GM12878 (cell line): ENCODE results near the gene XPO6. TPM values are rescaled to one million over a fixed set of nuclear protein-coding genes. Genes with fewer than 3 reads are reported as not detected.

Source experiments
- ATAC-seq: fragments of 200-7000 bp; cut with Tn5 transposase; 3 replicates; pipeline ENCODE4 v1.9.1; 2020; ENCODE audit warnings: mild to moderate bottlenecking, moderate library complexity
- BruUV-seq: library from RNA; stranded (reverse); fragments of 400-500 nt; replicated peaks from 2 replicates; lab custom pipeline; 2021; lab: Mats Ljungman, UMichigan
- CTCF ChIA-PET: fragments of 300-600 bp; sonication (Branson Sonifier 250); formaldehyde crosslinking; extraction: SDS; loops from one replicate; lab custom pipeline; 2021; ENCODE audit warnings: inconsistent platforms; lab: Yijun Ruan, JAX
- POLR2A ChIA-PET: fragments of 350-600 bp; formaldehyde crosslinking; extraction: SDS; loops from one replicate; lab custom pipeline; 2021; ENCODE audit warnings: inconsistent platforms; lab: Charles Lee
- RAD21 ChIA-PET: fragments of 300-600 bp; sonication (Branson Sonifier 250); formaldehyde crosslinking; loops from one replicate; lab custom pipeline; 2023; ENCODE audit warnings: antibody characterized with exemption; ENCODE audit not compliant: unreplicated experiment; lab: Charles Lee
- SMC1A ChIA-PET: fragments of 300-600 bp; sonication (Branson Sonifier 250); formaldehyde crosslinking; loops from one replicate; lab custom pipeline; 2023; ENCODE audit not compliant: unreplicated experiment, uncharacterized antibody; lab: Charles Lee
- DNase-seq: peaks from one replicate; pipeline ENCODE4 v3.0.0-alpha.2; 2011; ENCODE audit warnings: low read depth, low spot score
- FAIRE-seq: peaks from 3 replicates; lab custom pipeline; 2011; peaks lifted over from hg19 to GRCh38; lab: Jason Lieb, UNC
- H2AFZ ChIP-seq: 2 replicates; pipeline ENCODE4 v1.6.0; 2011; ENCODE audit warnings: low read depth, low read length, control low read depth; ENCODE audit not compliant: control insufficient read depth
- H3K27ac ChIP-seq: 2 replicates; pipeline ENCODE4 v1.5.1; 2011; ENCODE audit warnings: control low read depth; ENCODE audit not compliant: control insufficient read depth, insufficient read depth
- H3K27me3 ChIP-seq, 2 experiments: replicated peaks in 1 of 2; 2 replicates each; pipeline versions ENCODE4 v1.6.0 to v1.6.1; 2011; ENCODE audit warnings: low read length in 1 of 2; ENCODE audit not compliant: control insufficient read depth in 2 of 2, insufficient read depth in 2 of 2
- H3K36me3 ChIP-seq, 2 experiments: 2 replicates each; pipeline ENCODE4 v1.5.1; 2011; ENCODE audit warnings: low read length in 1 of 2; ENCODE audit not compliant: control insufficient read depth in 2 of 2, insufficient read depth in 2 of 2
- H3K4me1 ChIP-seq: 2 replicates; pipeline ENCODE4 v1.6.1; 2011; ENCODE audit warnings: mild to moderate bottlenecking, low read length, moderate library complexity, mixed read lengths; ENCODE audit not compliant: control insufficient read depth, insufficient read depth
- H3K4me2 ChIP-seq: 2 replicates; pipeline ENCODE4 v1.6.0; 2011; ENCODE audit warnings: control low read depth; ENCODE audit not compliant: control insufficient read depth, insufficient read depth
- H3K4me3 ChIP-seq: fragments of 200-600 bp; sonication (generic); 2 replicates; pipeline ENCODE4 v1.5.1; 2016
- H3K79me2 ChIP-seq: 2 replicates; pipeline ENCODE4 v1.6.0; 2011; ENCODE audit warnings: low read length; ENCODE audit not compliant: control insufficient read depth, insufficient read depth
- H3K9ac ChIP-seq: 2 replicates; pipeline ENCODE4 v1.8.0; 2011; ENCODE audit warnings: low read length, control low read depth, mixed read lengths; ENCODE audit not compliant: control insufficient read depth, insufficient read depth
- H3K9me3 ChIP-seq: replicated peaks from 3 replicates; pipeline ENCODE4 v1.5.1; 2011; ENCODE audit warnings: mild to moderate bottlenecking, low read length; ENCODE audit not compliant: control insufficient read depth, insufficient read depth
- H4K20me1 ChIP-seq: 2 replicates; pipeline ENCODE4 v1.6.0; 2011; ENCODE audit not compliant: control insufficient read depth, insufficient read depth
- CHD1 ChIP-seq: IDR thresholded peaks from 2 replicates; pipeline ENCODE4 v1.6.1; 2012; ENCODE audit warnings: low read depth, low read length, improper control_type of control experiment
- DPF2 ChIP-seq: fragments of 450-650 bp; IDR thresholded peaks from 2 replicates; pipeline ENCODE4 v1.6.1; 2017; ENCODE audit warnings: mild to moderate bottlenecking
- EED ChIP-seq: sonication (generic); IDR thresholded peaks from 2 replicates; pipeline ENCODE4 v1.6.1; 2016; ENCODE audit warnings: antibody characterized with exemption, low read depth
- EP300 ChIP-seq, 2 experiments: fragments of 150-350 bp in 1 of 2; IDR thresholded peaks; 2 replicates each; pipeline ENCODE4 v1.6.1; 2011 to 2012; ENCODE audit warnings: low read depth in 2 of 2, low read length in 2 of 2, borderline replicate concordance in 1 of 2, improper control_type of control experiment in 1 of 2, inconsistent platforms in 1 of 2; ENCODE audit not compliant: control insufficient read depth in 1 of 2
- FOXM1 ChIP-seq: IDR thresholded peaks from 2 replicates; pipeline ENCODE4 v1.6.1; 2012; ENCODE audit warnings: low read depth, mild to moderate bottlenecking, inconsistent platforms, low read length, moderate library complexity
- HDAC2 ChIP-seq: fragments of 200-600 bp; sonication (generic); IDR thresholded peaks from 2 replicates; pipeline ENCODE4 v1.6.1; 2017
- NFYA ChIP-seq: IDR thresholded peaks from 2 replicates; pipeline ENCODE4 v1.6.1; 2011; ENCODE audit warnings: low read depth, mild to moderate bottlenecking, low read length, improper control_type of control experiment, borderline replicate concordance
- NRF1 ChIP-seq: conservative IDR thresholded peaks from 2 replicates; pipeline ENCODE4 v1.6.1; 2011; ENCODE audit warnings: mild to moderate bottlenecking, low read depth, low read length, improper control_type of control experiment
- RELA ChIP-seq: fragments of 450-650 bp; IDR thresholded peaks from 2 replicates; pipeline ENCODE4 v1.8.0; 2014; ENCODE audit warnings: borderline replicate concordance; ENCODE audit not compliant: partially characterized antibody
- TBL1XR1 ChIP-seq: IDR thresholded peaks from 2 replicates; pipeline ENCODE4 v1.6.1; 2012; ENCODE audit warnings: low read depth, low read length, improper control_type of control experiment
- TCF7 ChIP-seq: IDR thresholded peaks from 2 replicates; pipeline ENCODE4 v1.6.1; 2014; ENCODE audit warnings: antibody characterized with exemption, borderline replicate concordance
- ZBTB40 ChIP-seq: fragments of 450-650 bp; IDR thresholded peaks from 2 replicates; pipeline ENCODE4 v1.6.1; 2016; ENCODE audit warnings: mild to moderate bottlenecking, moderate library complexity, borderline replicate concordance
- WGBS: methylation state at CpG from one replicate; pipeline ENCODE4 v1.1.6; 2016; ENCODE audit warnings: low lambda C conversion rate; ENCODE audit not compliant: insufficient replicate concordance, insufficient coverage; ENCODE audit errors: missing lambda C conversion rate; 5-methylcytosine and 5-hydroxymethylcytosine counted together
- in situ Hi-C: fragments of 300-500 bp; cut with MboI; formaldehyde crosslinking; loops from 9 replicates; pipeline ENCODE4 v1.14.3; 2018; ENCODE audit warnings: mixed read lengths
- intact Hi-C: fragments of 100-400 bp; cut with micrococcal nuclease; formaldehyde crosslinking; loops from one replicate; pipeline ENCODE4 v1.14.2; 2022; ENCODE audit not compliant: unreplicated experiment
- polyA plus RNA-seq, 11 experiments: library from polyadenylated mRNA; depleted of rRNA in 4 of 11; unstranded in 6 of 11; stranded (reverse) in 5 of 11; fragments of >200 nt; fragmentation: Nextera tagmentation in 4 of 11; fragmentation: Illumina TruSeq in 1 of 11; extraction: Ambion mirVana in 4 of 11; extraction: Trizol in 1 of 11; gene quantifications; 1 replicate in 1 of 11; 2 replicates in 10 of 11; pipeline versions ENCODE4 v1.2.1 to v1.2.3, GENCODE V29; 2011 to 2016; ENCODE audit warnings: inconsistent platforms in 2 of 11, missing spikeins in 2 of 11, low read depth in 1 of 11
- total RNA-seq, 4 experiments: library from RNA; depleted of rRNA in 3 of 4; stranded (reverse); fragments of >200 nt in 3 of 4; fragmentation: Illumina TruSeq in 1 of 4; extraction: Trizol in 1 of 4; gene quantifications; 2 replicates each; pipeline versions ENCODE4 v1.2.1 to v1.2.3, GENCODE V29; 2013 to 2021
- TF ChIP-seq, protein P1 (sequence below): fragments of 450-650 bp; formaldehyde crosslinking; IDR thresholded peaks from 2 replicates; pipeline ENCODE4 v1.4.0; 2022; ENCODE audit warnings: mild to moderate bottlenecking, moderate library complexity
- TF ChIP-seq, protein P2 (sequence below): IDR thresholded peaks from 2 replicates; pipeline ENCODE4 v1.6.1; 2011; ENCODE audit warnings: low read depth, mild to moderate bottlenecking, low read length, moderate library complexity, borderline replicate concordance; ENCODE audit errors: extremely low read depth
- TF ChIP-seq, protein P3 (sequence below): fragments of 150-350 bp; IDR thresholded peaks from 2 replicates; pipeline ENCODE4 v1.6.1; 2014; ENCODE audit warnings: mild to moderate bottlenecking, low read depth, low read length

The XPO6 gene
- total and polyA plus RNA-seq, 10 of the 15 experiments (the other 5 are each of a cell fraction or from before 2014, with no cell fraction given), result 9.9 to 246 (median 110) TPM

GRCh38 chr16:28105954-28106353 lies 105.8 kb downstream of the XPO6 start:
- POLR2A ChIA-PET, result no interaction called here
- CTCF ChIA-PET, result no interaction called here
- SMC1A ChIA-PET, result no interaction called here
- Histone ChIP-seq H3K36me3 (peaks cover 47 to 55% of the 10 kb centered on the region in 2 experiments), H3K4me1 (no peaks in the 10 kb centered on the region), H2AFZ (no peak overlapping the region), H3K4me3 (no peak overlapping the region), H3K27ac (no peak overlapping the region), H3K9me3 (no peaks in the 10 kb centered on the region), H3K27me3 (no peaks in the 10 kb centered on the region), H3K79me2 (no peaks in the 10 kb centered on the region), H4K20me1 (no peaks in the 10 kb centered on the region), H3K9ac (no peak overlapping the region), H3K4me2 (no peak overlapping the region)
- intact Hi-C loops, result no loop called here
- DNase-seq, result no peak
- no TSS peak for BruUV-seq
- in situ Hi-C loops, result no loop called here
- RAD21 ChIA-PET, result no interaction called here
- no peak for ATAC-seq
- WGBS, result 97% methylated on average over 7 of the region's 7 CpGs
- FAIRE-seq, result no peak
- TF ChIP-seq, protein P1, sequence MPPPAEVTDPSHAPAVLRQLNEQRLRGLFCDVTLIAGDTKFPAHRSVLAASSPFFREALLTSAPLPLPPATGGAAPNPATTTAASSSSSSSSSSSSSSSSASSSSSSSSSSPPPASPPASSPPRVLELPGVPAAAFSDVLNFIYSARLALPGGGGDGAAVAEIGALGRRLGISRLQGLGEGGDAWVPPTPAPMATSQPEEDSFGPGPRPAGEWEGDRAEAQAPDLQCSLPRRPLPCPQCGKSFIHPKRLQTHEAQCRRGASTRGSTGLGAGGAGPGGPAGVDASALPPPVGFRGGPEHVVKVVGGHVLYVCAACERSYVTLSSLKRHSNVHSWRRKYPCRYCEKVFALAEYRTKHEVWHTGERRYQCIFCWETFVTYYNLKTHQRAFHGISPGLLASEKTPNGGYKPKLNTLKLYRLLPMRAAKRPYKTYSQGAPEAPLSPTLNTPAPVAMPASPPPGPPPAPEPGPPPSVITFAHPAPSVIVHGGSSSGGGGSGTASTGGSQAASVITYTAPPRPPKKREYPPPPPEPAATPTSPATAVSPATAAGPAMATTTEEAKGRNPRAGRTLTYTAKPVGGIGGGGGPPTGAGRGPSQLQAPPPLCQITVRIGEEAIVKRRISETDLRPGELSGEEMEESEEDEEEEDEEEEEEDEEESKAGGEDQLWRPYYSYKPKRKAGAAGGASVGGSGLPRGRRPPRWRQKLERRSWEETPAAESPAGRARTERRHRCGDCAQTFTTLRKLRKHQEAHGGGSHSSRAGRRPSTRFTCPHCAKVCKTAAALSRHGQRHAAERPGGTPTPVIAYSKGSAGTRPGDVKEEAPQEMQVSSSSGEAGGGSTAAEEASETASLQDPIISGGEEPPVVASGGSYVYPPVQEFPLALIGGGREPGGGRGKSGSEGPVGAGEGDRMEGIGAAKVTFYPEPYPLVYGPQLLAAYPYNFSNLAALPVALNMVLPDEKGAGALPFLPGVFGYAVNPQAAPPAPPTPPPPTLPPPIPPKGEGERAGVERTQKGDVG (CRISPR knock-in tag), result no peak
- TF ChIP-seq EED, result no peak
- no peak for TF ChIP-seq HDAC2
- no peak for TF ChIP-seq TBL1XR1
- TF ChIP-seq RELA, result no peak
- no peak for TF ChIP-seq FOXM1
- TF ChIP-seq CHD1, result no peak
- TF ChIP-seq NRF1, result no peak
- TF ChIP-seq, protein P2, sequence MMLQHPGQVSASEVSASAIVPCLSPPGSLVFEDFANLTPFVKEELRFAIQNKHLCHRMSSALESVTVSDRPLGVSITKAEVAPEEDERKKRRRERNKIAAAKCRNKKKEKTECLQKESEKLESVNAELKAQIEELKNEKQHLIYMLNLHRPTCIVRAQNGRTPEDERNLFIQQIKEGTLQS, result no peak
- no peak for TF ChIP-seq EP300 (IDR thresholded peaks at IDR 0.05; ENCODE audit: borderline replicate concordance in 1 of 2, control insufficient read depth in 1 of 2, low read depth in 2 of 2, low read length in 2 of 2)
- no peak for TF ChIP-seq NFYA
- no peak for TF ChIP-seq TCF7
- TF ChIP-seq, protein P3, sequence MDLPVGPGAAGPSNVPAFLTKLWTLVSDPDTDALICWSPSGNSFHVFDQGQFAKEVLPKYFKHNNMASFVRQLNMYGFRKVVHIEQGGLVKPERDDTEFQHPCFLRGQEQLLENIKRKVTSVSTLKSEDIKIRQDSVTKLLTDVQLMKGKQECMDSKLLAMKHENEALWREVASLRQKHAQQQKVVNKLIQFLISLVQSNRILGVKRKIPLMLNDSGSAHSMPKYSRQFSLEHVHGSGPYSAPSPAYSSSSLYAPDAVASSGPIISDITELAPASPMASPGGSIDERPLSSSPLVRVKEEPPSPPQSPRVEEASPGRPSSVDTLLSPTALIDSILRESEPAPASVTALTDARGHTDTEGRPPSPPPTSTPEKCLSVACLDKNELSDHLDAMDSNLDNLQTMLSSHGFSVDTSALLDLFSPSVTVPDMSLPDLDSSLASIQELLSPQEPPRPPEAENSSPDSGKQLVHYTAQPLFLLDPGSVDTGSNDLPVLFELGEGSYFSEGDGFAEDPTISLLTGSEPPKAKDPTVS, result no peak
- TF ChIP-seq ZBTB40, result no peak
- no peak for TF ChIP-seq DPF2
